Measurements from ENCODE around the gene PRKCH. TPM values are rescaled to one million over a fixed set of nuclear protein-coding genes. Genes with fewer than 3 reads are reported as not detected.

PRKCH gene
- total RNA-seq, 1 experiment from 2014 or later: 22.3 TPM

DNA sequence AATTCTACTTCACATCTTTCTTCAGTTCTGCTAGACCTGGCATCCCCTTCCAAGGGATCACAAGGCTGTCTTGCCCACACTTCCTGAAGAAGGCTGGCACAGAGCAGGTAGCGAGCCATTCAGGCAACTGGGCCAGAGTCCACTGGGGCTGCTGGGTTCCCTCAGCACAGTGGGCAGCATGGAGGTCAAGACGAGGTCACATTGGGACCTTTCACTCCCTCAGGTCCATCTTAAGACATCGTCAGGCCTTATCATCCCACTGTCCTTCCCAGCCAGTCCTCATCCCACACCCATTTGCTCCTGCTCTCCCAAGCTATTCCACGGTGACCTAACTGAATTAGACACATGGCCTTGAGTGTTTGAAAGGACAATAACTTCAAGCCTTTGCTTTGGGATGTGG, 230.9 kb downstream of the PRKCH start:
- H3K9me3 Mint-ChIP-seq (ENCODE audit: low read depth, unreplicated experiment): no peaks in the 10 kb centered on the region
- no peak overlapping the region for H3K4me3 Mint-ChIP-seq (ENCODE audit: low read depth, unreplicated experiment)
- H3K27ac Mint-ChIP-seq (ENCODE audit: unreplicated experiment): peak overlapping the region; percentile 92
- no TSS peak for BruUV-seq (replicated peaks)
- intact Hi-C loops (cut with micrococcal nuclease; ENCODE audit: unreplicated experiment): loop anchor here (2.0 kb wide), 3 partner anchors 15 to 75 kb away; no protein-coding TSS in a partner anchor
- no peaks in the 10 kb centered on the region for H3K27me3 Mint-ChIP-seq (ENCODE audit: unreplicated experiment)
- no peak for DNase-seq
- CTCF ChIA-PET: interaction anchor here (1.8 to 2.5 kb wide), 3 partner anchors 11 to 20 kb away, joined by 7 to 15 read pairs (median 8); no protein-coding TSS in a partner anchor
- H3K36me3 Mint-ChIP-seq (ENCODE audit: insufficient read depth, unreplicated experiment): peaks cover 21% of the 10 kb centered on the region
- H3K4me1 Mint-ChIP-seq (ENCODE audit: low read depth, unreplicated experiment): peaks cover 57% of the 10 kb centered on the region
- TF ChIP-seq, protein P1, sequence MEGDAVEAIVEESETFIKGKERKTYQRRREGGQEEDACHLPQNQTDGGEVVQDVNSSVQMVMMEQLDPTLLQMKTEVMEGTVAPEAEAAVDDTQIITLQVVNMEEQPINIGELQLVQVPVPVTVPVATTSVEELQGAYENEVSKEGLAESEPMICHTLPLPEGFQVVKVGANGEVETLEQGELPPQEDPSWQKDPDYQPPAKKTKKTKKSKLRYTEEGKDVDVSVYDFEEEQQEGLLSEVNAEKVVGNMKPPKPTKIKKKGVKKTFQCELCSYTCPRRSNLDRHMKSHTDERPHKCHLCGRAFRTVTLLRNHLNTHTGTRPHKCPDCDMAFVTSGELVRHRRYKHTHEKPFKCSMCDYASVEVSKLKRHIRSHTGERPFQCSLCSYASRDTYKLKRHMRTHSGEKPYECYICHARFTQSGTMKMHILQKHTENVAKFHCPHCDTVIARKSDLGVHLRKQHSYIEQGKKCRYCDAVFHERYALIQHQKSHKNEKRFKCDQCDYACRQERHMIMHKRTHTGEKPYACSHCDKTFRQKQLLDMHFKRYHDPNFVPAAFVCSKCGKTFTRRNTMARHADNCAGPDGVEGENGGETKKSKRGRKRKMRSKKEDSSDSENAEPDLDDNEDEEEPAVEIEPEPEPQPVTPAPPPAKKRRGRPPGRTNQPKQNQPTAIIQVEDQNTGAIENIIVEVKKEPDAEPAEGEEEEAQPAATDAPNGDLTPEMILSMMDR (IDR thresholded peaks at IDR 0.05; ENCODE audit: unreplicated experiment): no peak

DNA sequence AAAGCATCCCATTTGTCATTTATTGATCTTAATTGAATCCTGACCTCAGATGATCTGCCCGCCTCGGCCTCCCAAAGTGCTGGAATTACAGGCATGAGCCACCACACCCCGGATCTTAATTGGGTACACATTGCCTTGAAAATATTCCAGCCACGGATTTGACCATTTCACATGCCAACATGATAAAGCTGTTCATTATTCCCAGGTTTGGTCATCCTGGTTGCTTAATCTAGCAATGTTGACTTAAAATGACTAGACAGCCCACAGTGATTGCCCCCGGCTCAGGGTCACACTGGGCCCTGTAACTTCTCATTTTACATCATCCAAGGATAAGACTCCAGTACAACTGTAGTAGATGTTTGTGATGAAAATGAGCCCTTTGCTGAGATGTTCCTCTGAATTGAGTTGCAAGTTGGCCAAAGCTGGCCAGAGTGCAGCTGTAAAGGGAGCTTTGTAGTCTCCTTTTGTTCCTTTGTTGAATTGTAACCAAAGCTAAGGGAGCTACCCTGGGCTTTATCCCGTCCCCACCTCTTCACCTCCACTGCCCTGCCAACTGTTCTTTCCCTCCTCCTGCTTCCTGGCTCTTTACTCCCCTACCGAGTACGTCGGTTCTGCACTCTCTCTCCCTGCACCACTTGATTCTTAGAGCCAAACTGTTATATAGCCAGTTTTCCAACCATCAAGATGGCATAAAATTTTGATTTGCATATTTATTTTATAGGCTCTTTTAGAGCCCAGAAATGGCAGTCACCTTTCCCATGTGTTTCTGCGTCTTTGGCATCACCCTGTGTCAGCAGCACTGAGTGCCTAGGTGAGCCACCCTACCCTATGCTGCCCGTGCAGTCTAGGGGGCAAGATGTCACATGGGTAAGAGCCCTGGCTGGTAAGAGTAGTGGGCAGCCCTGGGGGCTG, 232.6 kb downstream of the PRKCH start:
- peak; percentile 74 for DNase-seq
- Mint-ChIP-seq H3K4me3 (ENCODE audit: low read depth, unreplicated experiment) (peak overlapping the region; percentile 45), H3K36me3 (ENCODE audit: insufficient read depth, unreplicated experiment) (peaks cover 21% of the 10 kb centered on the region), H3K4me1 (ENCODE audit: low read depth, unreplicated experiment) (peaks cover 54% of the 10 kb centered on the region), H3K9me3 (ENCODE audit: low read depth, unreplicated experiment) (no peaks in the 10 kb centered on the region), H3K27ac (ENCODE audit: unreplicated experiment) (peak overlapping the region; percentile 92), H3K27me3 (ENCODE audit: unreplicated experiment) (no peaks in the 10 kb centered on the region)
- intact Hi-C loops (cut with micrococcal nuclease; ENCODE audit: unreplicated experiment): loop anchor here (2.0 kb wide), 3 partner anchors 17 to 77 kb away; no protein-coding TSS in a partner anchor
- CTCF ChIA-PET: interaction anchor here (0.6 to 2.5 kb wide), 15 partner anchors 9 to 284 kb away, joined by 3 to 15 read pairs (median 5); partner anchors contain the start of gene SNAPC1
- TF ChIP-seq, protein P1 (IDR thresholded peaks at IDR 0.05; ENCODE audit: unreplicated experiment): no peak
- BruUV-seq (replicated peaks): TSS peak; percentile 46

DNA sequence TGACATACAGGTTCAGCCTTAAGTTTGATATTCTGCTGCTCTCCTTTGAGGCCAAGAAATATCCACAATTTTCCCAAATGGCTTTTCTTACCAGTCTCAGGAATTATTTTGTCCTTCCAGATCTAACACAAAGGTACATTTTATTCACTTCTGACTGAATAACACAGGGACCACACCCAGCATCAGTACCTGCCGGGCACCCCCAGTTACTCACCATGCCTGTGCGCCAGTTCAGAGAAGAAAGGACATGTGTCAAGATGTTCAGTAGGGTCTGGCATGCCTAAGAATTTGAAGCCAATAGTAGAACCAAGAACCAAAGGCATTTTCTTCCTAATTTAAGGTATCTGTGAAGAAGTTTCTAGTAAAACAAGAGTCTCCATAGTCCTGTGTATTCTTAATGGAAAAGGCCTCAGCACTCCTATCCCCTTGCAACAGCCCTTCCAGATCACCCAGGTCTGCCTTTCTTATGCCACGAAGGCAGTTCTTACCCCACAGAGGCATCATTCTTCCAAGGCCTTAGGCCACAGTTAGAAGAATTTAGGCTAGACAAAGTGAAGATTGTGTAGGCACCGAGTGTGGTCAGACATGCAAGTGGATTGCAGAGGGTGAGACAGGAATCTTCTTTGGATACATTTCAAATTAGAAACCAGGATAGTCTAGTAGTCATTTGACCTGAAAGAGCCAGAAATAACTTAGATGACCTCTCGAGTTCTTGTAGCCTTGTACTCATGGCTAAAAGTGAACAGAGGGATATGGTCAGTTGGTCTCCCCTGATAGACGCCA, 233.9 kb downstream of the PRKCH start:
- Mint-ChIP-seq H3K4me1 (ENCODE audit: low read depth, unreplicated experiment) (peaks cover 63% of the 10 kb centered on the region), H3K4me3 (ENCODE audit: low read depth, unreplicated experiment) (peak overlapping the region; percentile 36), H3K27me3 (ENCODE audit: unreplicated experiment) (no peaks in the 10 kb centered on the region), H3K9me3 (ENCODE audit: low read depth, unreplicated experiment) (no peaks in the 10 kb centered on the region), H3K27ac (ENCODE audit: unreplicated experiment) (peak overlapping the region; percentile 92), H3K36me3 (ENCODE audit: insufficient read depth, unreplicated experiment) (peaks cover 29% of the 10 kb centered on the region)
- TF ChIP-seq, protein P1 (IDR thresholded peaks at IDR 0.05; ENCODE audit: unreplicated experiment): no peak
- CTCF ChIA-PET: interaction anchor here (1.3 kb wide), 1 partner anchor 76 kb away, joined by 5 read pairs; no protein-coding TSS in a partner anchor
- BruUV-seq (replicated peaks): no TSS peak
- DNase-seq: no peak
- intact Hi-C loops (cut with micrococcal nuclease; ENCODE audit: unreplicated experiment): no loop called here

DNA sequence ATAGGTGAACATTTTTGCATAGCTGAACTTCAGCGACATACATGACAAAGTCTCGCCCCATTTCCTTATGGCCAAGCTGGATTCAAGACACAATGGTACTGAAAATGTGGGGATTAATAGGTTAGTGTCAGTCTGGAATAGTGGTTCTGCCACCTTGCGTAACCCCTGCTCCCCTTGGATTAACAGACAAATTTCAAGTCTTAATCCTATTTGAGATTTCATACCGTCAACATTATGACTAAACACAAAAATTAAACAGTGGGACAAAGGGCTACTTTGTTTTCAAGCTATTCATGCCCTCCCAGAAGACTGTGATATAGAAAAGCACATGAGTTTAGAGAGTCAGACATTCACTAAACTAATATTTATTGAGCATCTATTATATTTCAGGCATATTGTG, 235.1 kb downstream of the PRKCH start:
- CTCF ChIA-PET: interaction anchor here (0.9 kb wide), 1 partner anchor 10 kb away, joined by 3 read pairs; no protein-coding TSS in a partner anchor
- no TSS peak for BruUV-seq (replicated peaks)
- intact Hi-C loops (cut with micrococcal nuclease; ENCODE audit: unreplicated experiment): no loop called here

More for the DNA sequence above, 235.1 kb downstream of the PRKCH start:
- TF ChIP-seq, protein P1 (IDR thresholded peaks at IDR 0.05; ENCODE audit: unreplicated experiment): no peak
- Mint-ChIP-seq H3K4me1 (ENCODE audit: low read depth, unreplicated experiment) (peaks cover 72% of the 10 kb centered on the region), H3K27me3 (ENCODE audit: unreplicated experiment) (no peaks in the 10 kb centered on the region), H3K27ac (ENCODE audit: unreplicated experiment) (no peak overlapping the region), H3K4me3 (ENCODE audit: low read depth, unreplicated experiment) (no peak overlapping the region), H3K9me3 (ENCODE audit: low read depth, unreplicated experiment) (no peaks in the 10 kb centered on the region), H3K36me3 (ENCODE audit: insufficient read depth, unreplicated experiment) (peaks cover 33% of the 10 kb centered on the region)
- DNase-seq: no peak
